CD4-positive, alpha-beta T cell treated with Interleukin-2 at 100 ng/mL for 4 hours (primary cell): Measurements from ENCODE around the gene LDLRAD3.

Experiments used
- DNase-seq: peaks from one replicate; pipeline ENCODE4 v3.0.0-alpha.2; 2020; ENCODE audit warnings: low spot score

LDLRAD3 gene

DNA sequence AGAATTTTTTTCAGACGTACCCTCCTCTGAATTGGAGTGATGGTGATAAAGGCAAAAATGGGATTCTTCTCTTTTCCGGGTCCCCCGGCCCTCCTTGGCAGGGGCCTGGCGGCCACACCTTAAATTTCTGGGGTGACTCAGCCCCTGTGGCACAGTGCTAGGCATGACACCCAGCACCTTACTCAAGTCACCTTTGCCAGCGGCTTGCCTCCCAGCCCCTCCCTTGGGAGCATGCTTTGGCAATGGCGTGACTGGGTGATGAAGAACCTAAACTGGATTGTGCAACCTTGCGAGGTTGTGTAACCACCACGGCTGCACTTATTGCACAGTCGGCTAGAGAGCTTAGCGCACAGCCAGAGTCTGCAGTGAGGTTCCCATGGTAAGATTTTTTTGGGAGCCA lies 16.2 kb upstream of the LDLRAD3 start:
- peak; percentile 2 for DNase-seq

DNA sequence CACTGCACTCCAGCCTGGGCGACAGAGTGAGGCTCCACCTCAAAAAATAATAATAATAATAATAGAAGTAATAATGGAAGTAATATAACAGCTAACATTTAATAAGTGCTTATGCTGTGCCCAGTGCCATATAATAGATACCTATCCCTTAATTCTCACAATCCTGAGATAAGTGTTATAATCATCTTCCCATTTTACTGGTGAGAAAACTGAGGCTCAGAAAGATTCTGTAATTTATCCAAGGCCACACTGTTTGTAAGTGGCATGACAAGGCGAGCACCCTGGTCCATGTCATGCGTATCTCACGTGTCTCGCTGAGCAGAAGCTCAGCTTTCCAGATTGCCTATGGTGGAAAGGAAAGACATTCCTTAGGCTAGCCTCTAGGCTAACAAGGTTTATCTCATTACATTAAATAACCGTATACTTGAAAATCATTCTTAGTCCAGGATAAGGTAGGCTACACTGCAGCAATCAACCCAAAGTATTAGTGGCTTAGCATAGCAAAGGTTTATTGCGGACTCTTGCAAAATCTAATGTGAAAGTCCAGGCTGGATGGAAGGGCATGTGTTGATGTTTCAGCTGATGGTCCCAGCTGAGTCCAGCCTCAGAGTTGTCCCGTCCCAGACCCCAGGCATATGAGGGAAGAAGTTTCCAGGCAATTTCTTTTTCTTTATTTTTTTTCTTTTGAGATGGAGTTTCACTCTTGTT lies 15.0 kb upstream of the LDLRAD3 start:
- DNase-seq, result no peak

DNA sequence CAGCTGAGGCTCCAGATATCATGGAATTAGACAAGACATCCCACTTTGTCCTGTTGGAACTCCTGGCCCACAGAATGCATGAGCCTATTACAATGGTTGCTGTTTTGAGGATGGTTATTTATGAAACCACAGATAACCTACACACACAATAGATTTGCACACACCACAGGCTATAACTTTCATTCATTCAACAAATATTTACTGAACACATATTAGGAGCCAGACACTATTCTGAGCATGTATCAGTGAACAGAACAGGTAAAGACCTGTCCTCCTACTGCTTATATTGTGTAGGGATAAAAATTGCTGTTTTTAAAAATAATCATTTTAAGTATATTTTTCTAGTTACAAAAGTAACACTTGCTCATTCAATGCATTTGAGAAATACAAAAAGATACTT lies 13.4 kb upstream of the LDLRAD3 start:
- no peak for DNase-seq

DNA sequence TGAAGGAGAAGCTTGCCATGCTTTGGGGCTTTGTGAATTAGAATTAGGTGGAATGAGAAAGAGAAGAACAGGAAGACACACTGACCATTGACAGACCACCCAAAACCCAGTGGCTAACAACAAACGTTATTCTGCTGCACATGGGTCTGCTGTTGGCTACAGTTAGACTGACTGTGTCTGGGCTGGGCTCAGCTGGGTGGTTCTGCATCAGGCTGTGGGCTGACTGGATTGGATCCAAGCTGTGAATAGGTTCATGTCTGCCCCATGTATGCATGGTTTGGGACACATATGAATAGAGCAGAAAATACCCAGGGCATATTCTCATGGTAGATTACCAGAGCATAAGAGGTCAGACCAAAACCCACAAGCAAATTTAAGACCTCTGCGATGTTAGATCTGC lies 11.7 kb upstream of the LDLRAD3 start:
- no peak for DNase-seq

GRCh38 chr11:35932681-35933319 lies 11.1 kb upstream of the LDLRAD3 start:
- DNase-seq, result no peak

GRCh38 chr11:35933320-35933871 lies 10.5 kb upstream of the LDLRAD3 start:
- DNase-seq, result no peak

GRCh38 chr11:35934271-35934670 lies 9.6 kb upstream of the LDLRAD3 start:
- DNase-seq, result no peak

- DNase-seq, result no peak
Observed at GRCh38 chr11:35934981-35935380, 8.9 kb upstream of the LDLRAD3 start.

GRCh38 chr11:35935390-35935789 lies 8.5 kb upstream of the LDLRAD3 start:
- DNase-seq, result no peak

DNA sequence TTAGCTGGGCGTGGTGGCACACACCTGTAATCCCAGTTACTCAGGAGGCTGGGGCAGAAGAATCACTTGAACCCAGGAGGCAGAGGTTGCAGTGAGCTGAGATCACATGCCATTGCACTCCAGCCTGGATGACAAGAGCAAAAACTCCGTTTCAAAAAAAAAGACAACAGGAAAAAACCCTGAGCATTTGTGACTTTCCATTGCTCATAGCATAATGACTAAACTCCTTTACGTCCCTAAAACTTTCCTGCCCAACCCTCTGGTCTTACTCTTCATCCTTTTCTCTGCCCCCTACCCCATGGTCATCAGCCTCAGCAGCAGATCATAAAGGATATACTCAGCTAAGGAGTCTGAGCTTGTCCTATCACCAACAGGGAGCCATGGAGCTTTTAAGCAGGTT lies 6.8 kb upstream of the LDLRAD3 start:
- DNase-seq, result no peak

GRCh38 chr11:35937700-35938099 lies 6.2 kb upstream of the LDLRAD3 start:
- DNase-seq, result no peak

DNA sequence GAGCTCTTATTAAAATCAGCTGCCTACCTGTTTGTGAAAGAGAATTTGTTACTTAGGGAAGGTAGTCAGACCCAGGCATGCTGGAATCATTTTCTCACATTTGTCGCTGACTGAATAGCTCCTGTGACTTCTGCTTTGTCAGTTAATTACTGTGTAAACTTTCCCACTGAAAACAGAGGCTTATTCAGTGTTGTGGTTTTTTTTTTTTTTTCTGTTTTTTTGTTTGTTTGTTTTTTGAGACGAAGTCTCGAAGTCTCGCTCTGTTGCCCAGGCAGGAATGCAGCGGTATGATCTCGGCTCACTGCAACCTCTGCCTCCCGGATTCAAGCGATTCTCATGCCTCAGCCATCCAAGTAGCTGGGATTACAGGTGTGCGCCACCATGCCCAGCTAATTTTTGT lies 5.6 kb upstream of the LDLRAD3 start:
- DNase-seq, result no peak

- no peak for DNase-seq
Observed at GRCh38 chr11:35943309-35943708, 553 bp upstream of the LDLRAD3 start.

GRCh38 chr11:35944503-35945136 lies 758 bp downstream of the LDLRAD3 start:
- no peak for DNase-seq

DNA sequence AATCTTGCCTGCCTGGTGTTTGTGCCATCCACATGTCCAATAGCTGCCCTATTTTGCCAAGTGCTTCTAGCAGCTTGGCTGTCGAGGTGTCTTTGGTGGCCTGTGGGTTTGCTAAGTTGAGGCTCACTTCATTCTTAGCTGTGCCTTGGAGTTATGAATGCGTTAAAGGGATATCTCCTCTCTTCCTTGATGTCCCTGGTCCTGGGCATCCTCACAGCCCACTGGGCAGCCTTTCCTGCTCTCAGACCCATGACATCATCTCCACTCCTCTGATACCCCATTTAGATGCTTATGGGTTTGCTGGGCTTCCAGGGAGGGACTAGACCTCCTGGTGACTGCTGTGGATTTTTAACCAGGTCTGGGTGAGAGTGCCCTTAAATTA lies 1.3 kb downstream of the LDLRAD3 start:
- DNase-seq, result no peak

DNA sequence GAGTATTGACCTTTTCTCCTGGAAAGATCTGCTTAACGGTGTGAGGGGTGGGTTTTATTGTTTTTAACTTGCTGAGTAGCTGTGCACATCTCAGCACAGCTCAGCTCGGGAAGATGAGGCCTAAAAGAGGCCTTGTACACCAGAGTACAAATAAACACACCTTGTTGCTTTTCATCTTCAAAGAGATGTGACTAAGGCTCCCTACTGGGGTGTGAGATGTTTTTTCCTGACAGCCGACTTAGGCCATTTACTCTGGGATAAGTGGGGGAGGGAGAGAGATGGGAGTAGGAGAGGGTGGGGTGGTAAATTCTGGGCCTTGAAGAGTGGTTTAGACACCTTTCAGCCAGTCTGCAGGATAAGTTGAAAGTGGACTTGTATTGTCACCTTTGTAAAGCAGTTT lies 2.9 kb downstream of the LDLRAD3 start:
- no peak for DNase-seq

GRCh38 chr11:35947437-35947836 lies 3.6 kb downstream of the LDLRAD3 start:
- DNase-seq, result no peak

GRCh38 chr11:35949242-35949641 lies 5.4 kb downstream of the LDLRAD3 start:
- no peak for DNase-seq

GRCh38 chr11:35950082-35950481 lies 6.2 kb downstream of the LDLRAD3 start:
- no peak for DNase-seq

GRCh38 chr11:35951680-35952079 lies 7.8 kb downstream of the LDLRAD3 start:
- DNase-seq, result no peak

- DNase-seq, result no peak
Observed at GRCh38 chr11:35953081-35953760, 9.4 kb downstream of the LDLRAD3 start.

DNA sequence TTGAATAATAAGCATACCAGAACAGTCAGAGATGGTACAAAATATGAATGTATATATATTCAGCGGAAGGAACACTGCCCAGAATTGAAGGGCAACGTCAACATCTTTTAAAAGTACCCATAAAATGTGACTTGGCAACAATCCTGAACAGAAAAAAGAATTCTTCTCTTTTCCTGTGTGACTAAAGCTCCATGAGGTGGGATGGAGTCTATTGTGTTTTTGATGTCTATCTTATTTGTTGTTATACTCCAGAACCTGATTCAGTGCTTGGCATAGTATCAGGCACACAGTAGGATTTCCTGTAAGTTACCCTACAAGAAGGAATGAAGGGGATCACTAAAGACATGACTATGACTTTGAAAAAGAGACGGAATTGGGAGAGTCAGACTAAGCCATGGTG lies 10.3 kb downstream of the LDLRAD3 start:
- DNase-seq, result no peak

- no peak for DNase-seq
Observed at GRCh38 chr11:35955636-35956035, 11.8 kb downstream of the LDLRAD3 start.
